Stimulated activated CD4-positive, alpha-beta T cell treated with anti-CD3 and anti-CD28 coated beads, Interleukin-4, amount 100 ng/mL, for 48 hours (primary cell): ENCODE data around the gene FUT7.
"Not testable (repeated sequence)": the region's sequence is repeated elsewhere in the genome, so short reads cannot be mapped to it uniquely, and the experiment has no call there.

Source experiments
- DNase-seq, 2 donors: peaks; one replicate each; pipeline ENCODE4 v3.0.0-alpha.2; 2020; ENCODE audit warnings: low read depth in 2 of 2

Gene FUT7

DNA sequence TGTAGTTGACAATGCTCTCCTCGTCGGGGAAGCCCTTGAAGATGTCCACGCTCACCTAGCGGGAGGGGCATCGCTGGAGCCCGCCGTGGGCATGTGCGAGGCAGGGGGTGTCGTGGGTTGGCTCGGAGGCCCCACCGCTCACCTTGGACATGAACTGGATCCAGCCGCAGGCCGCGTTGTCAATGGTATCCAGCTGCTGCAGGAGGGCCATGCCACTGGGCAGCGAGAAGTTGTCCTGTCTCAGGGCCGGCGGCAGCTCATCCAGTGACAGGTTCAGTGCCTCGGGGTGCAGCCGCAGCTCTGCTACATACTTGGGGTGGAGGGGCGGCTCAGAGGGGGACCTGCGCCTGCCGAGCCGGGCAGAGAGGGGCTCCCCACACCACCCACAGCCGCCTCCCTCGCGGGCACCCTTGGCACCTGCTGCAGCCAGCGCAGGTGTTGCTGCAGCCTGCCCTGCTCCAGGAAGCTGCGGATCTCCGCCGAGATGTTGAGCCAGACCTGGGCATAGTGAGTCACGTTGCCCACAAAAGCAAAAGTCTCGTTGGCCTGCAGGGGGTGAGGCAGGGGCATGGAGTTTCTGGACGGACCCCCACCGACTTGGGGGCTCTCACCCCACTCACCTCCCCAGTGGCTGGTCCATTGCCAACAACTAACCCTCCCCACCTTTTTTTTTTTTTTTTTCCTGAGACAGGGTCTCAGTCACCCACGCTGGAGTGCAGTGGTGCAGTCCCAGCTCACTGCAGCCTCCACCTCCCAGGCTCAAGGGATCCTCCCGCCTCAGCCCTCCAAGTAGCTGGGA lies 12.9 kb downstream of the FUT7 start:
- no peak for DNase-seq

DNA sequence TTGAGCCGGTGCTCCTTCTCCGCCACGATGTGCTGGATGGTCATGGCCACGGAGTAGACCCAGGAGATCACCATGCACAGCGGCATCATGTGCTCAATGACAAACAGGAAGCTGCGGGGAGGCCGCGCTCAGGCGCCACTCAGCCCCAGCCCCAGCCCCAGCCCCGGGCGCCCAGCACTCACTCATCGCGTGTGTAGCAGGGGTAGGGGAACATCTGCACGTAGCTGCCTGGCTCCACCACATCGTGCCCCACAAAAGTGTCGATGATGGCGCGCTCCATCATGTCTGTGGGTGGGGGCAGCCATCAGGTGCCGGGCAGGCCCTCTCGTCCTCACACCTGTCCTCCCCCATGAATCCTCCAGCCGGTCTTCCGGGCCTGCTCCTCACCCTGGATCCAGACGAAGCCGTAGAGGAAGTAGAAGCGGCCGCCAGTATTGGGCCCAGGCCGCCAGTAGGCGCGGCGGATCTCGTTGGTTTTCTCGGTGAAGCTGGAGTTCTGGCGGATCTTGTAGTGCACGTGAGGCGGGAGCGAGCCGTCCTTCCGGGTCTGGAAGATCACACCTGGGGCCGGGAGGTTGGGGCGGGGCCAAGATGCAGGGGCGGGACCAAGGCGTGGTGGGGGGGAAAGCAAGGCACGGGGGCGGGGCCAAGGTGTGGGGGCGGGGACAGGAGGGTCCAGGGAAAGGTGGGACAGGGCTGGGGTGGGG lies 13.9 kb downstream of the FUT7 start:
- DNase-seq, result no peak

DNA sequence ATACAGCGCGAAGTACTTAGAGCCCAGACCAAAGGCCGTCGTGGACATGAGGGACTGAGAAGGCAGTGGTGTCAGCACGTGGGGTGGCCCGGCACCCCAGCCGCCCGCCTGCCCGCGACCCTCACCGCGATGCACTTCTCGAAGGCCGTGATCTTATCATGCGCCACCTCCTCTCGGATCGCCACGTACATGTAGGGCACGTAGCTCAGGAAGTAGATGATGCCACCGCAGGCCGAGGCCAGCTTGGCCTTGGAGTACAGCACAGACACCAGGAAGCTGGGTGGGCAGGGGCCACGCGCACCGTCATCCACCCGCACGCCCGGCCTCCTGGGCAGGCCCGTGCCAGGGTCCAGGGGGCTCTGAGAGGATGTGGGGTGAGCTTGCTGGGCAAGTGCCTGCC lies 14.8 kb downstream of the FUT7 start:
- no peak for DNase-seq

DNA sequence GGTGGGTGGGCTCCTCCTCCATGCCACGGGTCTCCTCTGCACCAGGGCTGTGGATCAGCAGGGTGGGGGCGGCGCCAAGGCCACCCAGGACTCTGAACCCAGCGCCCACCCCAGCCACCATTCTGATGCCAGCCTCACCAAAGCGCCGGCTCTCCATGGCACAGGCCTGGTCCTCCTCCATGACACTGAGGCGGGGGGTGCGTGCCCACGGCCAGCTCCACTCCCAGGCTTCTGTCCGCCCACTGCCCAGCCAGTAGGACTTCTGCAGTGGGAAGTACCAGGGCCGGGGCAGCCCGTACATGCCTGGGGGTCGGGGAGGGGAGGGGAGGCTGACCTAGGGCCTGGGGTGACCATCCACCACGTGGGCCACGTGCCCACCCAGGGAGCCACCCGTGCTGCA lies 15.5 kb downstream of the FUT7 start:
- no peak for DNase-seq

DNA sequence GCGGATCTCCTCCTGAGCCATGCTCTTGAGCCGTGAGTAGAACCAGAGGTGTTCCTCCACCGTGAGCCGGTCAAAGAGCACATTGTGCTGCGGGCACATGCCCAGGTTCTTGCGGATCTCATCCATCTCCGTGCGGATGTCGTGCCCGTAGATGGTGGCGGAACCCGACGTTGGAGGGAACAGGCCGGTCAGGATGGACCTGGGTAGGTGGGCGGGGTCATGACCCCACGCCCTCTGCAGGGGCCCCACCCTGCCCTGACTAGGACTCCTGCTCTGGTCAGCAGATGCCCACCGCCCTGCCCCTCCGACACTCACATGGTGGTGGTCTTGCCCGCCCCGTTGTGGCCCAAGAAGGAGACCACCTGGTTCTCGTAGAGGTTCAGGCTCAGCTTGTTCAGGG lies 15.9 kb downstream of the FUT7 start:
- DNase-seq, result no peak

DNA sequence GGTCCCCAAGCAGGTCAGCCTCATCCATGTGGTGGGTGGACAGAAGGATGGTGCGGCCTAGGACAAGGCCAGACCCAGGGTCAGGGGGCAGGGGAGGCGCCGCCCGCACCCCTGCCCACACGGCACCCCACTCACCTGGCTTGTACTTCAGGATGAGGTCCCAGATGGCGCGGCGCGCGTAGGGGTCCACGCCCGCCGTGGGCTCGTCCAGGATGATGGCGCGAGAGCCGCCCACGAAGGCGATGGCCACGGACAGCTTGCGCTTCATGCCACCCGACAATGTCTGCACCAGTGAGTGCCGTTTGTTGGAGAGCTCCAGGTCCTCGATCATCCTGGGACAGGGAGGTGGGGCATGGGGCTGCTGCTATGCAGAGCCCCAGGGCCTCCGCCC lies 16.4 kb downstream of the FUT7 start:
- DNase-seq, result no peak

DNA sequence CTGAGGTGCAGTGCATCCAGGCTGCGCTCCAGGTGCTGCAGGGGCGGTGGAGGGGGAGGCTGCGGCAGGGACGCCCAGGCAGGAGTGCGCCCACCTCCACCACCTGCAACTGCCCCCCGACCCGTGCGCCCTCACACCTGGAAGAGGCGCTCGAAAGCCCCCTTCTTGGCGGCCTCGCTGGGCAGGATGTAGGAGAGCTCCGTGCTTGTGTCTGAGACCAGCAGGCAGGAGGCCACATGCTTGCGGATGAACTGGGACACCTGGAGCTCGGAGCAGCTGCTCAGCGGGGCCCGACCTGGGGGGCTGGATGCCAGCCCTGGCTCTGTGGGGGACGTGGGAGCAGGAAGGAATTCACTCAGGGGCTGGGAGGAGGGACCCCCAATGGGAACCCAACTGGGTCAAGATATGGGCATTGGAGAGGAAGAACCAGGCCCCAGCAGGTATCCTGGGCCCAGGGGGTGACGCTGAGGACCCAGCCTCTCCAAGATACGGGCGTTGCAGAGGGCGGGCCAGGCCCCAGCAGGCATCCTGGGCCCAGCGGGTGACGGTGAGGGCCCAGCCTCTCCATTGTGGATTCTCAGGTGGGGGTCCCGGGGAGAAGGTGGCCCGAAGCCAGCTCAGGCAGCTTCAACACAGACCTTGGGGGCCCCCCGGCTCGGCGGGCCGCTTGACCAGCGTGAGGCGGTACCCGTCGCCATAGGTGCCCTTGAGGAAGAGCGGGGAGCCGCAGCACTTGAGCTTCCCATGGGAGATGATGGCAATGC lies 16.9 kb downstream of the FUT7 start:
- DNase-seq, result no peak

DNA sequence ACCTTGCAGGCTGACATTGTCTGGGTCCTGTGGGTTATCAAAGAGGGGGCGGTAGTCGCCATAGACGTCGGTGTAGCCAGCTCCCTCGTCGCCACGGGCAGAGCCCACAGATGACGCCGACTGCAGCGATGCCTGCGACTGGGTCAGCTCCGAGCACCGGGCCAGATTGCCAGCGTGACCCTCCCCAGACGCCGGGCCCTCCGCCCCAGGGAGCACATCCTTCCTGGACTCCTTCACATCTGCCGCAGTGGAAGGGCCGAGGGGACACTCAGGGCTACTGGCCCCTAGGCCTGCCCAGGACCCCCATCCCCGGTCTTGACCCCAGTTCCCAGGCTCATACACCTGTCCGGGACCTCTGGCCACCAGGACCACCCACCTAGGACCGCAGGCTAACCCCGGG lies 17.7 kb downstream of the FUT7 start:
- DNase-seq, result no peak

DNA sequence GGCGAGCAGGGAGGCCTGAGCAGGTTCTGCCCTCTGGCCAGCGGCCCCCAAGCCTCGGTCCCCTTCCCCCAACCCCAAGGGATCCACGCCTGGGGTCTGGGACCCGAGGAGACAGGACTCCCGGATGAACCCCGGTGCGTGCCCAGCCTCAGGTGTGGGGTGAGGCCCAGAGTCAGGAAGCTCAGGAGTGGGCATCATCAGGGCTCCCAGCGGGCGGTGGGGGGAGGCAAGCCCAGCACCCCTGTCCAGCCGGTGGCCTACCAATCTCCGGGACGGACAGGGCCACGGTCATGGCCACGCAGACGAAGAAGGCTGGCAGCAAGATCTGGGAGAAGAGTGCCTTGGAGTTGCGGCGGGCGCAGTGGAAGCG lies 18.3 kb downstream of the FUT7 start:
- no peak for DNase-seq

DNA sequence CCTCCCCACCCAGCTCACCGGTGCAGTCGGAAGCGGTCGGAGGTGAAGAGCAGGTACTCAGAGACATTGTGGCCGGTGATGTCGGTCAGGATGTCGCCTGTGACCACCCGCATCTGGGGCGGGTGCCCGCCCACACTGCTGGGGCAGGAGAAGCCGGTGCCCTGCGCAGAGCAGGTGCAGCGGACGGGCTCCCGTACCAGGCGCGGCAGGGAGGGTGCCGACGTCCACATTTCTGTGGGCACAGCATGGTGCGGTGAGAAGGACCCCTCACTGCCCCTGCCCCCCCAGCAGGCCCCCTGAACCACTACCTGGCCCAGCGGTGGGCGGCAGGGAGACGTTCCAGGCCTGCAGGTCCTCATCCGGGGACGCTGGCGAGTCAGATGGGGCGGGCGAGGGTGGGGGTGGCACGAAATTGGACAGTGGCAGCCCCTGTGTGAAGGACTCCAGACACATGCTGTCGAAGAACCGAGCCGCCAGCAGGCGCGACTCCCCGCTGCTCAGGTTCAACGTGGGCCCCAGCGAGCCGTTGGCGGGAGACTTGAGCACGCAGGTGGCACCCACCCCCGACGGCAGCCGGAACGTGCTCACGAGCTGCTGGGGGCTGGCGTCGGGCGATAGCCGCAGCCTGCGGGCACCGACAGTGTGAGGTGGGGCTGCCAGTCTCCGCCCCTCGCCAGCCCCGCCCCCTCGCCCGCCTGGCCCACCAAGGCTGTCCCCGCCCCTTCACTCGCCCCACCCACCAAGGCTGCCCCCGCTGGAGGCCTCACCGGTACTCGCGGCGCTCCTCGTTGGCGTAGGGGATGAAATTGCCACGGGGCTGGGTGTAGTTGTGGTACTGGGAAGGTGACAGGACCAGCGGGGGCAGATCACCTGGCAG lies 19.0 kb downstream of the FUT7 start:
- DNase-seq, result no peak

DNA sequence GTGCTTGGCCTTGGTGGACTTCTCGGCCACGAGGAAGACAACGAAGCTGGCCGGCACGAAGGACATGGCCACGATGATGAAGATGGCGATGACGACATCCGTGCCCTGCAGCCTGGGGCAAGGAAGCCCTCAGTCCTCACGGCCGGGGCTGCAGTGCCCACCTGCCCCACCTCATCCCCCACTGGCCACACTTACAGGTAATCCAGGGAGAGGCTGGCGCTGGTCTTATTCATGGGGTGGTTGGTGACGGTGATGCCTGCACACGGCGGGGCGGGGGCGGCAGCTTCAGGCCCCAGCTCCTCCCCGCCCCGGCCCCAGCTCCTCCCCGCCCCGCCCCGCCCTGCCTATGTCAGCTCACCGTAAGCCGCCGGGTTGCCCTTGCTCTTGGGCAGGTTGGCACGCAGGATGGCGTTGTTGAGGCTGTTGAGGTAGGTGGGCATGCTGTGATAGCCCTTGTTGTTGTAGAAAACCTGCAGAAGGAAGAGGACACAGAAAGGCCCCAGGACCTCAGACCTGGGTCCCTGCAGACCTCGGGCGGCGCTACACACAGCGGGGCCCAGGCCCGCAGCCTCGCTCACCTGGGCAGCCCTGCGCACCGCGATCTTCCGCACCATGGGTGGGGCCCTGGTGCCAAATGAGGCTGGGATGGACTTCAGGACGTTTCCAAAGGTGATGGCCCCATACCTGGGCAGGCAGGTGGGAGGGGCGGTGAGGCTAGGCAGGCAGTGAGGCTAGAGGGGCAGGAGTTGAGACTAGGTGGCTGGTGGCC lies 19.8 kb downstream of the FUT7 start:
- DNase-seq, result no peak

DNA sequence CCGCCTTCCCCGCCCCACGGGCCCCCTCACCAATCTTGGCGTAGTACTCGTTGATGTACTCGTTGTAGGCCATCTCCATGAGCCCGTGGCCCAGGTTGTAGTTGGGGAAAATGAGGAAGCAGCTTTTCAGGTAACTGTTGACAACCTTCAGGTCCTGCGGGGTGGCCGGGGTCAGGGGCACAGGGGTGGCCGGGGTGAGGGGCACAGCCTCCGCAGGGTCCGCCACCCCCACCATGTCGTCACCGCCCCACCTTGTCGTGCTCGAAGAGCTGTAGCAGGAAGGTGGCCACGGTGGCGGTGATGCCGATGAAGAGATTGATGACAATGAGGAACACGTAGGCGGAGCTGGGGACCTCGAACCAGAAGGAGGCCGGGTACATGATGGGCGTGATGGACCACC lies 20.7 kb downstream of the FUT7 start:
- no peak for DNase-seq

DNA sequence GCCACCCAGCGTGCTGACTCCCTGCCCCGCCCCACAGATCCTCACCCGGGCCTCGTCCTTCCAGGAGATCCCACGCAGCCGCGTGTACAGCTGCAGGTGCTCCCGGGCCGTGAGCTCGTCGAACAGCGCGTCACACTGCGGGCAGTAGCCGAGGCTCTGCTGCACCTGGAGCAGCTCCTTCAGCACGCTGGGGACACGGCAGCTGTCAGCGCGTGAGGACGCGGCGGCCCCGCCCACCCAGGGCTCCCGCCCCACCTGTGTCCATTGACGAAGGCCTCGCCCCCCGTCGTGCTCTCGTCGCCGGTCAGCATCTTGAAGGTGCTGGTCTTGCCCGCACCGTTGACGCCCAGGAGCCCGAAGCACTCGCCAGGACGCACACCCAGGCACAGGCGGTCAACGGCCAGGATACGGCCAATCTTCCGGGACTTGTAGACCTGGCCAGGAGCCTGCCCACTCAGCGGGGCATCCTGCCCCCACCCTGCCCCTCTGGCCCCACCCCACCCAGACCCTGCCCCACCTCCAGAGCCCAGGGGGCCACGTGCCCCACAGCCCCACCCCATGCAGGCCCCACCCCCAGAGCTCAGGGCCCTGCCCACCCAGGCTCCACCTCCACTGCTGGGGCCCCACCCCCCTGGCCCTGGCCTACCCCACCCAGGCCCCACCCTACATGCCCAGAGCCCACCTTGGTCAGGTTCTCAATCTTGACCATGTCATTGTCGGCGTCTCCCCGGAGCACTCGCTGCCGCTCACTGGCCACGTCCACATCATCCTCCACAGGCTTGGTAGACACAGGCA lies 21.8 kb downstream of the FUT7 start:
- no peak for DNase-seq

DNA sequence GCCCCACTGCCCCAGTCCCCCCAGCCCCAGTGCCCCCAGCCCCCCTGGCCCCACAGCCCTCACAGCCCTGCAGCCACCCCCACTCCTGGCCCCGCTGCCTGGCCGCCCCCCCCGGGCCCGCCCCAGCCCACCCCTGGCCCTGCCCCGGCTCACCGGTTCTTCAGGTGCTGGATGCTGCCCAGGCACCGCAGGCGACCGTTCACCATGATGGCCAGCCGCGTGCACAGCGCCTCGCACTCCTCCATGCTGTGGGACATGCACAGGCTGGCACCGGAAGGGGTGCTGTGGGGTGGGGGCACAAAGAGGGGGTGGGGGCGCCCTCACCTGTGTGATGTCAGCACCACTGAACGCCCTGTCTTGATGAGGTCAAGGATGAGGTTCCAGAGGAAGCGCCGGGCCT lies 22.7 kb downstream of the FUT7 start:
- DNase-seq, result no peak

DNA sequence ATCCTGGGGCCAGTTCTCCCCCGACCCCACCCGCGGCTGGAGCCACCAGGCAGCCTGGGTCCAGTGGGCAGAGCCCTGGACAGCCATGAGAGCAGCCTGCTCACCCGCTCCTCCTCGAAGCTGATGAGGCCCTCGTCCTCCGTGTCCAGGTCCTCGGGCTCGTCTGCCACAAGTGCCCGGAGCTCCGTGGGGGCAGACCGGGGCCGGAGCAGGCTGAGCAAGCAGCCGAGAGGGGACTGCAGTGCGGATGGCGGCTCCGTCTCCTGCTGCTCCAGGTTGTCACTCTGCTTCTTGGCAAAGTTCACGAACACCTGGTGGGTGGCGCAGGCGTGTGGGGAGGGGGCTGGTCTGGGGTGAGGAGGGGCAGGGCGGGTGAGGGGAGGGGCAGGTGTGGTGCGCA lies 23.6 kb downstream of the FUT7 start:
- no peak for DNase-seq

DNA sequence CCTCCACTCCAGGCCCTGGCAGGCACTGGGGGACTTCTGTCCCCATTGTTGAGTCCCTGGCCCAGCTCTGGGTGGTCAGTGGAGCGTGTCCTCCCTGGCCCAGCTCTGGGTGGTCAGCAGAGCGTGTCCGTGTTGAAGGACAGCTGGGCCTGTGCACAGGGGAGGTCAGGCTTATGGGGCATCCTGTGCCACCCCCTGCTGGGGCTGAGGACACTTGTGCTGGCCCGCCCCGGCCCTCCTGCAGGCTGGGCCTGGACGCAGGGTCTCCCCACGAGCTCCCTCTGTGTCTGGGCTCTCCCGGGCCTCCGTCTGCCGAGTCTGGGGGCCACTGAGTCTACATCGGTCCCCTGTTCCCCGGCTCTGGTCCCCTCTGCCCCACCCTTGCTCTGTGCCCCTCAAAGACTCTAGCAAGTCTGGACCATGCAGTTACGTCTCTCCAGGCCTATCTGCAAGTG lies 24.0 kb downstream of the FUT7 start:
- DNase-seq, result no peak

DNA sequence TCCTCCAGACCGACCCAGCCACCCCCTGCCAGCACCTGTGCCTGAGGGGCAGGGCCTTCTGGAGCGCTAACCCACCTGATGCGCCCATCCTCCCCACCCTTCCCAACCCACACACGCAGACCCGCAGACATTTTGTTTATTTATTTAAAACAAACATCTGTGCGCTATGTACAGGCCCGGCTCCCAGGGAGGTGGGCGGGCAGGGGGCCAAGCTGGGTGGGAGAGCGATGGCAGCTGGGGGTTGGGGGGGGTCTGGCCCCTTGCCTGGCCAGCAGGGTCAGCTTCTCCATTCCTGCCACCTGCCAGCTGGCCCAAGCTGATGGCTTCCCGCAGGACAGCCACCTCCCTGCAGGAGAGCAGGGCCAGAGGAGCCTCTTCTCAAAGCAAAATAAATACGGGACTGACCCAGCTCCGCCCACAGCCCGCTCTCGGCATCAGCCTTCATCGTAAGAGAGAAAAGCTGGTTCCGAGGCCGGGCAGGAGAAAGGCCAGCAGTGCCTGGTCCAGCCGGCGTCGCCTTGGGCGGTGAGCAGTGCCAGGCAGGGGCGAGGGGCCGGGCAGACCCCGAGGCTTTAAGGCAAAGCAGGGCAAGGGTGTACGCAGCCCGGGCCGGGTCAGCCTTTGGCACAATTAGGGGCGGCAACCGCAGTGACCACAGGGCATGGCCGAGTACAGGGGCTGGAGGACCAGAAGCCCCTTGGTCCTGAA lies 24.6 kb downstream of the FUT7 start:
- no peak for DNase-seq

DNA sequence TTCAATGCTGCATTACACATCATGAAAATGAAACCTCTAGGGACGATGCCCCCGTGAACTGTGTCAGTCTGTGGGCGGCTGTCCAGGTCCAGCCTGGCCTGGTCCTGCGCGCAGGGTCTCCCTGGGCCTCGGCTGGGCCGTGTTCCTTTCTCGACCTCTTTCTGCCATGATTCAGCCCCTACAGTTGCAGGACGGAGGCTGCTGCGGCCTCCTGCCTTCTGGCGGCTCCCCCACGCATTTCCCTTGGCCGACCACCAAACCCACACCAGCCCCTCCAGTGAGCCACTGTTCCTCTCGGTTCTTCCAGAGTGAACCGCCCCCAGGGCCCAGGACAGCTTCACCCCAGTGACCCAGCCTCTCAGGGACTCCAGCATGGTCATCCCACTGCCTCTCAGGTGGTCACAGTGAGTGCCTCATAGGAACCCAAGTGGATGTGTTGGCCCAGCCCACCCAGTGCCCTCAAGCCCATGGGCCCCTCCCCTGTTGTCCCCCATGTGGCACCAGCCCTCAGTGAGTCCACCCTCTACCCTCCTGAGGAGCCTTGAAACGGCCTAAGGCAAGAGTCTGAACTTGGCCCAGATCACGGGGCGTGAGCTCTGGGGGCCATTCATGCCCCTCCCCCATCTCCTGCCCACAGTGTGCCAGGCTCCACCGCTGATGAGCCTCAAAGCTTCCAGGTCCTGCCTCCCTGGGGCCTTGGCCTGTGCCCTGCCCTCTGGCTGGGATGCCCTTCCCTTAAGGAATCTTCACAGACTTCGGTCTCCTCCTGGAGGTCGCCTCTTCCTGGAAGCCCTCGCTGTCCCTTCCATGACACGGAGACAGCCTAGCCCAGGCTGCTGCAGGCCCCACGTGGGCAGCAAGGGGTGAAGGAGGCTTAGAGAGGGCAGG lies 25.5 kb downstream of the FUT7 start:
- DNase-seq, result no peak

DNA sequence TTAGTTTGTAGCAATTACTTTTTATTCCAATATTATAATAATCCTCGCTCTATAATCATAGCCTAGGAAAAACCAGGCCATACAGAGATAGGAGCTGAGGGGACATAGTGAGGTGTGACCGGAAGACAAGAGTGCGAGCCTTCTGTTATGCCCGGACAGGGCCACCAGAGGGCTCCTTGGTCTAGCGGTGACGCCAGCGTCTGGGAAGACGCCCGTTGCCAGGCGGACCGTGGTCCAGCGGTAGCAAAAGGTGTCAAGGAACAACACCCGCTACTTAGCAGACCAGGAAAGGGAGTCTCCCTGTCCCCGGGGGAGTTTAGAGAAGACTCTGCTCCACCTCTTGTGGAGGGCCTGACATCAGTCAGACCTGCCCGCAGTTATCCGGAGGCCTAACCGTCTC lies 27.6 kb downstream of the FUT7 start:
- DNase-seq, result not testable (repeated sequence)
